Natural killer cell (primary cell): ENCODE measurements around the gene LAMB1. TPM values are rescaled to one million over a fixed set of nuclear protein-coding genes. Genes with fewer than 3 reads are reported as not detected.
"Not testable (repeated sequence)": the region's sequence is repeated elsewhere in the genome, so short reads cannot be mapped to it uniquely, and the experiment has no call there.

Source experiments
- ATAC-seq, 3 donors: fragments of 150-1000 bp in 2 of 3; fragments of 200-7000 bp in 1 of 3; cut with Tn5 transposase; 1 replicate in 1 of 3; 2 replicates in 2 of 3; pipeline ENCODE4 v1.10.0; 2021; ENCODE audit warnings: mild to moderate bottlenecking in 2 of 3, moderate library complexity in 2 of 3
- DNase-seq, 2 donors: peaks; one replicate each; pipeline versions ENCODE4 v3.0.0 to v3.0.0-alpha.2; 2013 to 2021; ENCODE audit warnings: mixed read lengths in 1 of 2
- H3K27ac ChIP-seq: one replicate; pipeline ENCODE4 v1.5.1; 2013; ENCODE audit warnings: mild to moderate bottlenecking, low read length
- H3K27me3 ChIP-seq: one replicate; pipeline ENCODE4 v1.6.1; 2013; ENCODE audit warnings: low read length; ENCODE audit not compliant: control insufficient read depth, insufficient read depth
- H3K36me3 ChIP-seq: one replicate; pipeline ENCODE4 v1.6.1; 2013; ENCODE audit warnings: low read length; ENCODE audit not compliant: control insufficient read depth, insufficient read depth
- H3K4me1 ChIP-seq: one replicate; pipeline ENCODE4 v1.6.1; 2013; ENCODE audit warnings: low read length; ENCODE audit not compliant: control insufficient read depth, insufficient read depth
- H3K4me3 ChIP-seq: one replicate; pipeline ENCODE4 v1.5.1; 2013; ENCODE audit warnings: low read length
- H3K9me3 ChIP-seq: one replicate; pipeline ENCODE4 v1.6.1; 2013; ENCODE audit warnings: low read length; ENCODE audit not compliant: control insufficient read depth, insufficient read depth
- H3K27ac Mint-ChIP-seq, 2 donors: one replicate each; pipeline ENCODE4 v1.8.0; 2022; ENCODE audit warnings: mild to moderate bottlenecking in 2 of 2, mixed read lengths in 2 of 2, moderate library complexity in 1 of 2
- H3K27me3 Mint-ChIP-seq, 2 donors: one replicate each; pipeline ENCODE4 v1.8.0; 2022; ENCODE audit warnings: low read depth in 2 of 2, mixed read lengths in 2 of 2
- H3K36me3 Mint-ChIP-seq: one replicate; pipeline ENCODE4 v1.8.0; 2022; ENCODE audit warnings: mixed read lengths
- H3K4me1 Mint-ChIP-seq, 2 donors: one replicate each; pipeline ENCODE4 v1.8.0; 2022; ENCODE audit warnings: mixed read lengths in 2 of 2
- H3K4me3 Mint-ChIP-seq: one replicate; pipeline ENCODE4 v1.8.0; 2022; ENCODE audit warnings: mild to moderate bottlenecking, moderate library complexity, mixed read lengths
- H3K9me3 Mint-ChIP-seq, 2 donors: one replicate each; pipeline ENCODE4 v1.8.0; 2022; ENCODE audit warnings: mixed read lengths in 2 of 2
- CTCF ChIP-seq: fragments of 200-600 bp; IDR thresholded peaks from one replicate; pipeline ENCODE4 v1.8.0; 2022; ENCODE audit warnings: antibody characterized with exemption
- WGBS: methylation state at CpG from one replicate; pipeline ENCODE4 v1.1.7; 2013; ENCODE audit warnings: missing lambda C conversion rate; ENCODE audit not compliant: insufficient coverage; 5-methylcytosine and 5-hydroxymethylcytosine counted together
- intact Hi-C: fragments of 100-400 bp; cut with micrococcal nuclease; formaldehyde crosslinking; loops from one replicate; pipeline ENCODE4 v1.14.2; 2022
- total RNA-seq, 4 donors: library from RNA; stranded (reverse); fragments of 120-200 nt in 1 of 4; gene quantifications; one replicate each; pipeline versions ENCODE4 v1.2.3 to v1.2.4, GENCODE V29; 2013 to 2022

The LAMB1 gene
- total RNA-seq, 3 donors from 2014 or later (not counting 1 experiment from before 2014, with no cell fraction given), result not detected

- Histone ChIP-seq H3K27ac (no peak overlapping the region), H3K36me3 (no peaks in the 10 kb centered on the region), H3K4me1 (no peaks in the 10 kb centered on the region), H3K9me3 (no peaks in the 10 kb centered on the region), H3K27me3 (no peaks in the 10 kb centered on the region), H3K4me3 (no peak overlapping the region)
- intact Hi-C loops, result no loop called here
- TF ChIP-seq CTCF, result no peak
- ATAC-seq, result no peak
- no peak for DNase-seq
- Mint-ChIP-seq H3K27me3 (peaks cover 0 to 2% of the 10 kb centered on the region in 2 donors), H3K4me1 (no peaks in the 10 kb centered on the region), H3K9me3 (no peaks in the 10 kb centered on the region), H3K36me3 (no peaks in the 10 kb centered on the region), H3K27ac (no peak overlapping the region), H3K4me3 (no peak overlapping the region)
- 89% methylated on average over 1 of the region's 2 CpGs for WGBS
Observed at GRCh38 chr7:108034586-108034985, 31.6 kb upstream of the LAMB1 start.

GRCh38 chr7:108033776-108034497 lies 31.0 kb upstream of the LAMB1 start:
- WGBS, result 85% methylated on average over 5 of the region's 5 CpGs
- Histone ChIP-seq H3K27me3 (no peaks in the 10 kb centered on the region), H3K27ac (no peak overlapping the region), H3K4me1 (no peaks in the 10 kb centered on the region), H3K36me3 (no peaks in the 10 kb centered on the region), H3K4me3 (no peak overlapping the region), H3K9me3 (no peaks in the 10 kb centered on the region)
- H3K27me3 Mint-ChIP-seq, result peaks cover 1 to 8% of the 10 kb centered on the region in 2 donors
- DNase-seq (no peak), ATAC-seq (no peak)
- no peaks in the 10 kb centered on the region for H3K4me1 Mint-ChIP-seq
- H3K4me3 Mint-ChIP-seq, result no peak overlapping the region
- intact Hi-C loops, result no loop called here
- H3K27ac Mint-ChIP-seq, result no peak overlapping the region
- no peaks in the 10 kb centered on the region for H3K9me3 Mint-ChIP-seq
- H3K36me3 Mint-ChIP-seq, result no peaks in the 10 kb centered on the region
- TF ChIP-seq CTCF, result no peak

GRCh38 chr7:108033309-108033708 lies 30.3 kb upstream of the LAMB1 start:
- not testable (repeated sequence) for DNase-seq

GRCh38 chr7:108030516-108030915 lies 27.6 kb upstream of the LAMB1 start:
- WGBS, result 85% methylated on average over 3 of the region's 3 CpGs
- H3K9me3 Mint-ChIP-seq, result no peaks in the 10 kb centered on the region
- intact Hi-C loops, result no loop called here

More at GRCh38 chr7:108033309-108033708, 30.3 kb upstream of the LAMB1 start:
- ATAC-seq, H3K27me3 ChIP-seq, intact Hi-C loops, H3K4me1 ChIP-seq, H3K27me3 Mint-ChIP-seq, H3K9me3 Mint-ChIP-seq, H3K36me3 Mint-ChIP-seq, H3K9me3 ChIP-seq, H3K4me3 Mint-ChIP-seq, H3K27ac Mint-ChIP-seq, H3K4me3 ChIP-seq, H3K4me1 Mint-ChIP-seq, H3K36me3 ChIP-seq, H3K27ac ChIP-seq: not testable (repeated sequence)
- 85% methylated on average over 8 of the region's 8 CpGs for WGBS

More at GRCh38 chr7:108030516-108030915, 27.6 kb upstream of the LAMB1 start:
- no peak overlapping the region for H3K4me3 ChIP-seq
- Mint-ChIP-seq H3K36me3 (no peaks in the 10 kb centered on the region), H3K4me3 (no peak overlapping the region), H3K27ac (no peak overlapping the region), H3K4me1 (no peaks in the 10 kb centered on the region), H3K27me3 (peaks cover 2 to 8% of the 10 kb centered on the region in 2 donors)
- DNase-seq (no peak), ATAC-seq (no peak)
- no peaks in the 10 kb centered on the region for H3K27me3 ChIP-seq
- no peaks in the 10 kb centered on the region for H3K9me3 ChIP-seq
- H3K4me1 ChIP-seq, result no peaks in the 10 kb centered on the region
- no peak overlapping the region for H3K27ac ChIP-seq
- no peak for TF ChIP-seq CTCF
- no peaks in the 10 kb centered on the region for H3K36me3 ChIP-seq
